Measurements from ENCODE around the gene BIN2.
A peak's percentile ranks its signal among the peaks of the same experiment; 100 is the strongest.

The BIN2 gene

GRCh38 chr12:51242120-51242519, 81.9 kb downstream of the BIN2 start:
- Histone ChIP-seq H3K36me3 (peaks cover 39% of the 10 kb centered on the region), H3K4me1 (peaks cover 6% of the 10 kb centered on the region; the same call in 1 of the 2 replicates), H3K27me3 (no peaks in the 10 kb centered on the region), H3K4me3 (ENCODE audit: low read depth, low read length) (no peak overlapping the region), H3K9me3 (no peaks in the 10 kb centered on the region)
- DNase-seq = no peak
- TF ChIP-seq, protein P1, sequence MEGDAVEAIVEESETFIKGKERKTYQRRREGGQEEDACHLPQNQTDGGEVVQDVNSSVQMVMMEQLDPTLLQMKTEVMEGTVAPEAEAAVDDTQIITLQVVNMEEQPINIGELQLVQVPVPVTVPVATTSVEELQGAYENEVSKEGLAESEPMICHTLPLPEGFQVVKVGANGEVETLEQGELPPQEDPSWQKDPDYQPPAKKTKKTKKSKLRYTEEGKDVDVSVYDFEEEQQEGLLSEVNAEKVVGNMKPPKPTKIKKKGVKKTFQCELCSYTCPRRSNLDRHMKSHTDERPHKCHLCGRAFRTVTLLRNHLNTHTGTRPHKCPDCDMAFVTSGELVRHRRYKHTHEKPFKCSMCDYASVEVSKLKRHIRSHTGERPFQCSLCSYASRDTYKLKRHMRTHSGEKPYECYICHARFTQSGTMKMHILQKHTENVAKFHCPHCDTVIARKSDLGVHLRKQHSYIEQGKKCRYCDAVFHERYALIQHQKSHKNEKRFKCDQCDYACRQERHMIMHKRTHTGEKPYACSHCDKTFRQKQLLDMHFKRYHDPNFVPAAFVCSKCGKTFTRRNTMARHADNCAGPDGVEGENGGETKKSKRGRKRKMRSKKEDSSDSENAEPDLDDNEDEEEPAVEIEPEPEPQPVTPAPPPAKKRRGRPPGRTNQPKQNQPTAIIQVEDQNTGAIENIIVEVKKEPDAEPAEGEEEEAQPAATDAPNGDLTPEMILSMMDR (IDR thresholded peaks at IDR 0.05; ENCODE audit: low read depth, low read length) = no peak

DNA sequence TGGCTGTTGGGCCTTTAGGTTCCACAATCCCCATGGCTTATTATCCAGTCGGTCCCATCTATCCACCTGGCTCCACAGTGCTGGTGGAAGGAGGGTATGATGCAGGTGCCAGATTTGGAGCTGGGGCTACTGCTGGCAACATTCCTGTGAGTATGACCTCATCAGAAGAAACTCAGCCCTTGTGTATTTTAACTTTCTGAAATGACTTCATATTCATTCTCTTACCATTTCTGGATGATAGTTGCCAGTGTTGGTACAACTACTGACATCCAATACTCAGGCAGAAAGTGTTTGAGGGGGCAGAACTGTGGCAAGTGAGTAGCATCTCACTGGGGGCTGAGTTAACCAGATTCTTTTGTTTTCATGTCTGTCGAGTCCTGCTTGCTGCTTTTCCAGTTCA, 83.0 kb downstream of the BIN2 start:
- no peak overlapping the region for H3K4me3 ChIP-seq (ENCODE audit: low read depth, low read length)

GRCh38 chr12:51238510-51239334, 85.3 kb downstream of the BIN2 start, which contains the start of gene DAZAP2:
Gene DAZAP2, plus strand, starts transcription at chr12:51238826. Its CDS starts 82 bp downstream, at chr12:51238908.
- Histone ChIP-seq H3K4me1 (peaks cover 3% of the 10 kb centered on the region), H3K36me3 (peaks cover 21% of the 10 kb centered on the region), H3K27me3 (no peaks in the 10 kb centered on the region), H3K9me3 (no peaks in the 10 kb centered on the region), H3K4me3 (ENCODE audit: low read depth, low read length) (peak within 1 kb of the TSS; percentile 100)
- DNase-seq = peak; percentile 98
- TF ChIP-seq, protein P1 (IDR thresholded peaks at IDR 0.05; ENCODE audit: low read depth, low read length) = peak; percentile 33; the same call in 1 of the 2 replicates

More for the DNA sequence above, 83.0 kb downstream of the BIN2 start:
- Histone ChIP-seq H3K9me3 (no peaks in the 10 kb centered on the region), H3K4me1 (peaks cover under 1% of the 10 kb centered on the region; the same call in 1 of the 2 replicates), H3K36me3 (peaks cover 38% of the 10 kb centered on the region), H3K27me3 (no peaks in the 10 kb centered on the region)
- TF ChIP-seq, protein P1 (IDR thresholded peaks at IDR 0.05; ENCODE audit: low read depth, low read length) = no peak
- DNase-seq = no peak

GRCh38 chr12:51238037-51238509, 85.9 kb downstream of the BIN2 start:
- peaks cover 21% of the 10 kb centered on the region for H3K36me3 ChIP-seq
- TF ChIP-seq, protein P1 (IDR thresholded peaks at IDR 0.05; ENCODE audit: low read depth, low read length) = no peak
- no peak for DNase-seq
- H3K27me3 ChIP-seq = no peaks in the 10 kb centered on the region
- peaks cover 3% of the 10 kb centered on the region for H3K4me1 ChIP-seq
- H3K4me3 ChIP-seq (ENCODE audit: low read depth, low read length) = peak overlapping the region; percentile 100
- H3K9me3 ChIP-seq = no peaks in the 10 kb centered on the region

- peaks cover 3% of the 10 kb centered on the region for H3K4me1 ChIP-seq
- H3K9me3 ChIP-seq = no peaks in the 10 kb centered on the region; the same call in 1 of the 2 replicates
- TF ChIP-seq, protein P1 (IDR thresholded peaks at IDR 0.05; ENCODE audit: low read depth, low read length) = no peak
Observed at GRCh38 chr12:51234530-51234929, 89.4 kb downstream of the BIN2 start.

GRCh38 chr12:51232642-51233041, 91.3 kb downstream of the BIN2 start:
- Histone ChIP-seq H3K36me3 (no peaks in the 10 kb centered on the region), H3K4me1 (peaks cover 3% of the 10 kb centered on the region), H3K27me3 (no peaks in the 10 kb centered on the region), H3K9me3 (no peaks in the 10 kb centered on the region; the same call in 1 of the 2 replicates), H3K4me3 (ENCODE audit: low read depth, low read length) (no peak overlapping the region)
- TF ChIP-seq, protein P1 (IDR thresholded peaks at IDR 0.05; ENCODE audit: low read depth, low read length) = no peak
- DNase-seq = no peak

More at GRCh38 chr12:51234530-51234929, 89.4 kb downstream of the BIN2 start:
- Histone ChIP-seq H3K27me3 (no peaks in the 10 kb centered on the region), H3K36me3 (peaks cover 2% of the 10 kb centered on the region; the same call in 1 of the 2 replicates), H3K4me3 (ENCODE audit: low read depth, low read length) (no peak overlapping the region)
- DNase-seq = no peak
